ENCODE data around the gene COA3.

Gene COA3

DNA sequence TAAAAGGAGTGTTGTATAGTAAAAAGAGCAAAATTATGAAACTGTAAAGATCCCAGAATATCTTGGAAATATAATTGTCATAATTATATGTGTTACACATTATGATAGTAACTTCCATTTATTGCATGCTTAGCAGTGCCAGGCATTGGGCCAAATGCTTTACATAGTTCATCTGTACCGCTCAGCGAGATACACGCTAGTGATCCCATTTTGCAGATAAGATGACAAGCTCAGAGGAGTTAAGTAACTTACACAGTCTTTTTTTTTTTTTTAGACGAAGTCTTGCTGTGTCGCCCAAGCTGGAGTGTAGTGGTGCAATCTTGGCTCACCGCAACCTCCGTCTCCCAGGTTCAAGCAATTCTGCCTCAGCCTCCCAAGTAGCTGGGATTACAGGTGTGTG lies 46.9 kb downstream of the COA3 start:
- DNase-seq (ENCODE audit: low read depth in 2 of 2): no peak

DNA sequence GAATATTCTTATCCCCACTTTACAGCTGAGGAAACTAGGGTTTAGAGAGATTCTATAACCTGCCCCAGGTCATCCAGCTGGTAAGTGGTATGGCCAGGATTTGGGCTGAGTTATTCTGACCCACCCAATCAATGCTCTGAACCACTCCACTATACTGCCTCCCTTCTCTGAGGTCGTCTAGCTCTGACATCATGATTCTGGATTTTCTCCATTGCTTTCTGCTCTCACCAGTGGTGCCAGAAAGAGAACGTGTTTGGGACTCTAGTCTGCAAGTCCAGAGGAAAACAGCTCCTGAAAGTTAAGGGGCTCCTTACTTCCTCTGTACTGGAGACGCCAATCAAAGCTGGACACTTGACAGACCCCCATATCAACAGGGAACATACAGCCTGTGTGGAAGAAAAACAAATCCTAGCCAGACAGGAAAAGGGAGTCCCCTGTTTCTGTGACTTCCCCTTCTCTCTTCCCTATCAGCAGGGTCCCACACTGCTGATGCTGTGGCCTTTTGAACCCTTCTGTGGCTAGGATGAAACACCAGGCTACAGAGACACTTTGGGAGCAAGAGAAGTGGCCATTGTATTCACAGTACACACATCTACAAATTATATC lies 47.7 kb downstream of the COA3 start:
- no peak for DNase-seq (ENCODE audit: low read depth in 2 of 2)

- DNase-seq (ENCODE audit: low read depth in 2 of 2): no peak
Observed at GRCh38 chr17:42748908-42749798, 49.4 kb downstream of the COA3 start.

GRCh38 chr17:42748202-42748907 lies 50.1 kb downstream of the COA3 start:
- no peak for DNase-seq (ENCODE audit: low read depth in 2 of 2)

Data from stimulated activated CD8-positive, alpha-beta memory T cell treated with anti-CD3 and anti-CD28 coated beads, Interleukin-15, amount 100 ng/mL, for 48 hours (primary cell).